Neutrophil (primary cell): ENCODE measurements around the gene JTB.

ENCODE experiments used
- H3K27ac ChIP-seq: fragments of 200-600 bp; sonication (generic); 2 replicates; pipeline ENCODE4 v1.5.1; 2016; ENCODE audit warnings: mild to moderate bottlenecking, moderate library complexity
- H3K27me3 ChIP-seq: fragments of 200-600 bp; sonication (generic); 2 replicates; pipeline ENCODE4 v1.6.0; 2016; ENCODE audit warnings: mild to moderate bottlenecking
- H3K36me3 ChIP-seq: fragments of 200-600 bp; sonication (generic); 2 replicates; pipeline ENCODE4 v1.5.1; 2017
- H3K4me1 ChIP-seq, 2 experiments: fragments of 200-600 bp in 1 of 2; sonication (generic) in 1 of 2; 1 replicate in 1 of 2; 2 replicates in 1 of 2; pipeline versions ENCODE4 v1.5.1 to v1.6.1; 2013 to 2016; ENCODE audit warnings: low read depth in 1 of 2, low read length in 1 of 2, mild to moderate bottlenecking in 1 of 2, moderate library complexity in 1 of 2; ENCODE audit not compliant: control insufficient read depth in 1 of 2, insufficient read depth in 1 of 2
- H3K4me3 ChIP-seq, 2 experiments: fragments of 200-600 bp in 1 of 2; sonication (generic) in 1 of 2; 1 replicate in 1 of 2; 2 replicates in 1 of 2; pipeline ENCODE4 v1.5.1; 2013 to 2016; ENCODE audit warnings: low read depth in 1 of 2, low read length in 1 of 2, mild to moderate bottlenecking in 1 of 2, moderate library complexity in 1 of 2
- H3K9me3 ChIP-seq: fragments of 200-600 bp; sonication (generic); 2 replicates; pipeline ENCODE4 v1.5.1; 2016
- CTCF ChIP-seq: fragments of 200-600 bp; sonication (generic); IDR thresholded peaks from 2 replicates; pipeline ENCODE4 v1.5.1; 2016; ENCODE audit warnings: antibody characterized with exemption

JTB gene

GRCh38 chr1:153973525-153973924 is 3.9 kb downstream of the JTB start:
- Histone ChIP-seq H3K27ac (peak overlapping the region; percentile 5), H3K36me3 (peaks cover 36% of the 10 kb centered on the region), H3K9me3 (no peaks in the 10 kb centered on the region), H3K27me3 (no peaks in the 10 kb centered on the region), H3K4me3 (no peak overlapping the region), H3K4me1 (peaks cover 22 to 27% of the 10 kb centered on the region in 2 experiments)
- no peak for TF ChIP-seq CTCF

GRCh38 chr1:153973071-153973470 is 4.4 kb downstream of the JTB start:
- Histone ChIP-seq H3K4me1 (peaks cover 24 to 28% of the 10 kb centered on the region in 2 experiments), H3K4me3 (no peak overlapping the region), H3K27ac (peak overlapping the region; percentile 5), H3K9me3 (no peaks in the 10 kb centered on the region), H3K36me3 (peaks cover 36% of the 10 kb centered on the region), H3K27me3 (no peaks in the 10 kb centered on the region)
- TF ChIP-seq CTCF: no peak

GRCh38 chr1:153970346-153970745 is 7.1 kb downstream of the JTB start:
- Histone ChIP-seq H3K27me3 (no peaks in the 10 kb centered on the region), H3K9me3 (no peaks in the 10 kb centered on the region), H3K27ac (no peak overlapping the region), H3K4me3 (no peak overlapping the region), H3K4me1 (peaks cover 24 to 32% of the 10 kb centered on the region in 2 experiments), H3K36me3 (peaks cover 26% of the 10 kb centered on the region)
- no peak for TF ChIP-seq CTCF

GRCh38 chr1:153968972-153969371 is 8.5 kb downstream of the JTB start:
- TF ChIP-seq CTCF: no peak
- H3K9me3 ChIP-seq: no peaks in the 10 kb centered on the region
- H3K36me3 ChIP-seq: peaks cover 14% of the 10 kb centered on the region
- H3K27ac ChIP-seq: no peak overlapping the region
- no peaks in the 10 kb centered on the region for H3K27me3 ChIP-seq
- H3K4me3 ChIP-seq: no peak overlapping the region
- H3K4me1 ChIP-seq: peaks cover 27 to 38% of the 10 kb centered on the region in 2 experiments

GRCh38 chr1:153968408-153968807 is 9.1 kb downstream of the JTB start:
- TF ChIP-seq CTCF: no peak
- peaks cover 33 to 42% of the 10 kb centered on the region in 2 experiments for H3K4me1 ChIP-seq
- H3K9me3 ChIP-seq: no peaks in the 10 kb centered on the region
- peaks cover 8% of the 10 kb centered on the region for H3K36me3 ChIP-seq
- no peaks in the 10 kb centered on the region for H3K27me3 ChIP-seq
- peak overlapping the region; percentile 71 to 77 for H3K4me3 ChIP-seq
- no peak overlapping the region for H3K27ac ChIP-seq

- Histone ChIP-seq H3K27ac (peak overlapping the region; percentile 85), H3K36me3 (peaks cover 4% of the 10 kb centered on the region), H3K27me3 (no peaks in the 10 kb centered on the region), H3K4me1 (peaks cover 37 to 43% of the 10 kb centered on the region in 2 experiments), H3K9me3 (no peaks in the 10 kb centered on the region), H3K4me3 (peak overlapping the region; percentile 71 to 77)
- peak; percentile 7 for TF ChIP-seq CTCF
Observed at GRCh38 chr1:153968000-153968363, 9.5 kb downstream of the JTB start.
